Measurements from ENCODE around the gene FBXW10. TPM values are rescaled to one million over a fixed set of nuclear protein-coding genes. Genes with fewer than 3 reads are reported as not detected.
"Not testable (repeated sequence)": the region's sequence is repeated elsewhere in the genome, so short reads cannot be mapped to it uniquely, and the experiment has no call there.

Gene FBXW10
- total RNA-seq (ENCODE audit: low replicate concordance), result 0.19 and 0.22 TPM in 2 replicates
- long read RNA-seq, result 0 reads

DNA sequence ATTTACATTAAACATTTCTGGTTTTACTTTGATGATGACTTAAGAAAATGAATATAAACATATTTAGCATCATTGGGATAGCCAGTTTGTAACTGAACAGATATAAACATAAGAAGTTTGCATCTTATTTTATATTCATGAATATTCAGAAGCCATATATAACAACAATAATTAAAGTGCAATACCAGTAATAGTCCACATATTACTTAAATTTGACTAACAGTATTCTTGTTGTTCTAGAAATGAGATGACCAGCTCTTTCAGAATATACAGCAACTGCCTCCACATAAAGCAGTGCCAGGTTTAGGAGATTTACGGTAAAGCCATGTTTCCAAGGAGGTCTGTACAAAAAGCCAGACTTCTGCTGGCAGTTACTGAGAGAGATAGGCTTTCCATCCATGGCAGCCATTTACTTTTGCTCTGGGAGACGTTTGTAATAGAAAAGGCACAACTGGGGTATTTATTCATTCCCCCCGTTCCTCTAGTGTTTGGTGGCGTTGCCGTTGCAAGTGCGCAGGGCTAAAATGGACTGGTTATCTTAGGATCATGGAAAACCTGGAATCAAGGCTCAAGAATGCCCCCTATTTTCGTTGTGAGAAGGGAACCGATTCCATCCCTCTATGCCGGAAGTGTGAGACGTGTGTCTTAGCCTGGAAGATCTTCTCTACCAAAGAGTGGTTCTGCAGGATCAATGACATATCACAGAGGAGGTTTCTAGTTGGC is at the start of gene FBXW10:
Gene FBXW10 (plus strand): TSS at position 356 of the 723 bp plus-strand sequence. CDS start 191 bp downstream, at position 547.
- not testable (repeated sequence) for H3K4me1 Mint-ChIP-seq (ENCODE audit: unreplicated experiment); DNase-seq (ENCODE audit: extremely low spot score, unreplicated experiment); H3K36me3 Mint-ChIP-seq; H3K27me3 Mint-ChIP-seq; H3K9me3 Mint-ChIP-seq; H3K27ac Mint-ChIP-seq
- H3K4me3 Mint-ChIP-seq, result peak within 1 kb of the TSS; percentile 52

DNA sequence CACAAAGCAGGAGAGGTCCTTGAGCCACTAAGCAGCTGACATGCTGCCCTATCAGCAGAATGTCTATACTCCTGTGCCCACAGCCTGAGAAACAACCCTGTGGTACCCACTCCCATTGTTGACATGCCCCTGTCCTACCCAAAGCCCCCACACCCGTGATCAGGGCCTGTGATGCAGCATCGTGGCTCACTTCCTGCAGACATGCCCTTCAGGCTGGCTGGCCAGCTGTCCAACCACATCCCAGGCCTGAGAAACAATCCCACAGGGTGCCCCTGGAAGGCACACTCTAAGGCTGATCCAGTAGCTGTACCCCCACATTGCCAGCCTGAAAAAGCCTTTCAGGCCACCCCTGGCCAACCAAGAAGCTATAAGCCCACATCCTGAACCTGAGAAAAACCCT is 48.7 kb upstream of the FBXW10 start:
- H3K4me3 Mint-ChIP-seq; DNase-seq (ENCODE audit: extremely low spot score, unreplicated experiment); H3K27me3 Mint-ChIP-seq; H3K9me3 Mint-ChIP-seq; H3K36me3 Mint-ChIP-seq; H3K27ac Mint-ChIP-seq; H3K4me1 Mint-ChIP-seq (ENCODE audit: unreplicated experiment): not testable (repeated sequence)

- not testable (repeated sequence) for H3K36me3 Mint-ChIP-seq; DNase-seq (ENCODE audit: extremely low spot score, unreplicated experiment); H3K27me3 Mint-ChIP-seq; H3K4me1 Mint-ChIP-seq (ENCODE audit: unreplicated experiment); H3K9me3 Mint-ChIP-seq
- Mint-ChIP-seq H3K27ac (peak overlapping the region; percentile 79), H3K4me3 (peak overlapping the region; percentile 93)
Measured at GRCh38 chr17:18698473-18699103, 45.3 kb upstream of the FBXW10 start.

- H3K4me1 Mint-ChIP-seq (ENCODE audit: unreplicated experiment); H3K4me3 Mint-ChIP-seq; DNase-seq (ENCODE audit: extremely low spot score, unreplicated experiment); H3K27ac Mint-ChIP-seq; H3K9me3 Mint-ChIP-seq; H3K27me3 Mint-ChIP-seq: not testable (repeated sequence)
- peaks cover 12% of the 10 kb centered on the region for H3K36me3 Mint-ChIP-seq
Measured at GRCh38 chr17:18705955-18706354, 37.9 kb upstream of the FBXW10 start.

DNA sequence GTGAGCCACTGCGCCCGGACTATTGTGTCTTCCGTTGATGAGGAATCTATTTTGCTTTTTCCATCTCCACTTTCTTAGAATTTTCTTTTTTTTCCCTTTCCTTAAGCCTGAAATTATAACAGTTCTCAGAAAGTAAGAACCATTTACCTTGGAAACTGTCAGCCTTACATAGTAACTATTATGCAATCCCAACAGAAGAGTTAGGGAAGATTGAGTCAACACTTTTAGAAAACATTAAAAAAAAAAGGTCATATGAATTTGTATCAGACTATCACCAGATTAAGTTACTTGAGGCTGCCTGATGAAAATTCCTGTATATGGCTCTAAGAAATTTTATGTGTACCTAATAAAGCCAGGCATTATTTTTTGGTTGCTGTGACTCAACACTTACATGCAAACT is 35.6 kb upstream of the FBXW10 start:
- not testable (repeated sequence) for DNase-seq (ENCODE audit: extremely low spot score, unreplicated experiment); H3K4me3 Mint-ChIP-seq; H3K4me1 Mint-ChIP-seq (ENCODE audit: unreplicated experiment); H3K9me3 Mint-ChIP-seq; H3K27ac Mint-ChIP-seq; H3K36me3 Mint-ChIP-seq; H3K27me3 Mint-ChIP-seq

- H3K9me3 Mint-ChIP-seq; H3K4me3 Mint-ChIP-seq; DNase-seq (ENCODE audit: extremely low spot score, unreplicated experiment); H3K27ac Mint-ChIP-seq; H3K36me3 Mint-ChIP-seq; H3K27me3 Mint-ChIP-seq; H3K4me1 Mint-ChIP-seq (ENCODE audit: unreplicated experiment): not testable (repeated sequence)
- TF ChIP-seq, protein P1, sequence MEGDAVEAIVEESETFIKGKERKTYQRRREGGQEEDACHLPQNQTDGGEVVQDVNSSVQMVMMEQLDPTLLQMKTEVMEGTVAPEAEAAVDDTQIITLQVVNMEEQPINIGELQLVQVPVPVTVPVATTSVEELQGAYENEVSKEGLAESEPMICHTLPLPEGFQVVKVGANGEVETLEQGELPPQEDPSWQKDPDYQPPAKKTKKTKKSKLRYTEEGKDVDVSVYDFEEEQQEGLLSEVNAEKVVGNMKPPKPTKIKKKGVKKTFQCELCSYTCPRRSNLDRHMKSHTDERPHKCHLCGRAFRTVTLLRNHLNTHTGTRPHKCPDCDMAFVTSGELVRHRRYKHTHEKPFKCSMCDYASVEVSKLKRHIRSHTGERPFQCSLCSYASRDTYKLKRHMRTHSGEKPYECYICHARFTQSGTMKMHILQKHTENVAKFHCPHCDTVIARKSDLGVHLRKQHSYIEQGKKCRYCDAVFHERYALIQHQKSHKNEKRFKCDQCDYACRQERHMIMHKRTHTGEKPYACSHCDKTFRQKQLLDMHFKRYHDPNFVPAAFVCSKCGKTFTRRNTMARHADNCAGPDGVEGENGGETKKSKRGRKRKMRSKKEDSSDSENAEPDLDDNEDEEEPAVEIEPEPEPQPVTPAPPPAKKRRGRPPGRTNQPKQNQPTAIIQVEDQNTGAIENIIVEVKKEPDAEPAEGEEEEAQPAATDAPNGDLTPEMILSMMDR (conservative IDR thresholded peaks at IDR 0.05), result peak; percentile 77
Measured at GRCh38 chr17:18712354-18712999, 31.4 kb upstream of the FBXW10 start.

- H3K4me3 Mint-ChIP-seq, result peak overlapping the region; percentile 59
- not testable (repeated sequence) for H3K9me3 Mint-ChIP-seq; DNase-seq (ENCODE audit: extremely low spot score, unreplicated experiment); H3K27me3 Mint-ChIP-seq; H3K36me3 Mint-ChIP-seq
- peaks cover 10% of the 10 kb centered on the region for H3K4me1 Mint-ChIP-seq (ENCODE audit: unreplicated experiment)
- H3K27ac Mint-ChIP-seq, result peak overlapping the region; percentile 96
Measured at GRCh38 chr17:18718643-18719427, 25.0 kb upstream of the FBXW10 start.

DNA sequence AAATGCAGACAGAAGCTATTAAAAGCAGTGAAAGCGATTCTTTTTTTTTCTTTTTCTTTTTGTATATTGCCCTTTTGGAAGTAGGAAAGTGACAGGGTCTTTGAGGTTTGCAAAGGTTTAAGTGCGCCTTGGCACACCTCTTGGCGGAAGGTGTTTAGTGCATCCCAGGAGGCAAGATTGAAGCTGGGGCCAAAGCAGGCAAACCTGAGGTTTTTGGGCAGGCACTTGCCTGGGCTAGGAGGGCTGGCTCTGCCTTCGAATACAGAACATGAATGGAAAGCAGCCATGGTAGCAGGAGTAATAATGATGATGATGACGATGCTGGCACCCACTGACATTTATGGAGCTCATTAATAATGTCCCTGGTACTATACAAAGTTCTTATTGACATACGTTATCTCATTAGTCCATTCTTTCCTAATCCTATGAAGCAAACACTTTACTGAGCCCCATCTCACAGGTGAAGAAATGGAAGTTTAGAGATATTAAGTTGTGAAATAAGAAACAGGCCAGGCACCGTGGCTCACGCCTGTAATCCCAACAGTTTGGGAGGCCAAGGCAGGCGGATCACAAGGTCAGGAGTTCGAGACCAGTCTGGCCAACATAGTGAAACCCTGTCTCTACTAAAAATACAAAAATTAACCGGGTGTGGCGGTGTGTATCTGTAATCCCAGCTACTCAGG is 24.3 kb upstream of the FBXW10 start:
- peaks cover 10% of the 10 kb centered on the region for H3K4me1 Mint-ChIP-seq (ENCODE audit: unreplicated experiment)
- H3K36me3 Mint-ChIP-seq; H3K9me3 Mint-ChIP-seq; H3K27me3 Mint-ChIP-seq; DNase-seq (ENCODE audit: extremely low spot score, unreplicated experiment): not testable (repeated sequence)
- peak overlapping the region; percentile 59 for H3K4me3 Mint-ChIP-seq
- H3K27ac Mint-ChIP-seq, result peak overlapping the region; percentile 96

GRCh38 chr17:18721775-18722547 is 21.9 kb upstream of the FBXW10 start:
- DNase-seq (ENCODE audit: extremely low spot score, unreplicated experiment); H3K27me3 Mint-ChIP-seq; H3K4me3 Mint-ChIP-seq; H3K9me3 Mint-ChIP-seq; H3K27ac Mint-ChIP-seq; H3K36me3 Mint-ChIP-seq: not testable (repeated sequence)
- peaks cover 10% of the 10 kb centered on the region for H3K4me1 Mint-ChIP-seq (ENCODE audit: unreplicated experiment)

DNA sequence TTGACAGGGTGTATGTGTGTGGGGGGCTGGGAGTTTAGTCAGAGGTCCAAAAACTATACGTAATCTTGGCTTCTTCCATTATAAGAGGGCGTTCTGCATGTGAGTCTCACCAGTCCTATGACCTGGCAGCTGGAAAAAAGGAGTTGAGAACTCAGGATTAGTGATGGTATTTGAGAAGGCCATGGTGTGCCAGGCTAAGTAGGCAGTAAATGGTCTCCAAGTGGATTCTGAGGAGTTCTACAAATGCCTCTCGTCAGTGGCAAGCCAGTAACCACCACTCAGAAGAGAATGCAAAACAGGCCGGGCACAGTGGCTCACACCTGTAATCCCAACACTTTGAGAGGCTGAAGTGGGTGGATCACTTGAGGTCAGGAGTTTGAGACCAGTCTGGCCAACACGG is 21.2 kb upstream of the FBXW10 start:
- H3K27me3 Mint-ChIP-seq; H3K27ac Mint-ChIP-seq; H3K36me3 Mint-ChIP-seq; DNase-seq (ENCODE audit: extremely low spot score, unreplicated experiment); H3K9me3 Mint-ChIP-seq; H3K4me3 Mint-ChIP-seq: not testable (repeated sequence)
- H3K4me1 Mint-ChIP-seq (ENCODE audit: unreplicated experiment), result peaks cover 10% of the 10 kb centered on the region

GRCh38 chr17:18723509-18723908 is 20.3 kb upstream of the FBXW10 start:
- H3K4me1 Mint-ChIP-seq (ENCODE audit: unreplicated experiment), result peaks cover 10% of the 10 kb centered on the region
- not testable (repeated sequence) for H3K36me3 Mint-ChIP-seq; H3K4me3 Mint-ChIP-seq; DNase-seq (ENCODE audit: extremely low spot score, unreplicated experiment); H3K9me3 Mint-ChIP-seq; H3K27me3 Mint-ChIP-seq; H3K27ac Mint-ChIP-seq

Data from type B pancreatic cell (in vitro differentiated cells).